PC-3 (cell line): ENCODE data around the gene USP14.

Source experiments
- EZH2 ChIP-seq: fragments of 300-600 bp; sonication (generic); IDR thresholded peaks from one replicate; pipeline ENCODE4 v1.6.1; 2017; ENCODE audit warnings: antibody characterized with exemption, mild to moderate bottlenecking, low read length; ENCODE audit not compliant: unreplicated experiment
- EZH2phosphoT487 ChIP-seq: fragments of 300-600 bp; sonication (generic); IDR thresholded peaks from 2 replicates; pipeline ENCODE4 v1.6.1; 2018; ENCODE audit warnings: mild to moderate bottlenecking, antibody characterized with exemption, low read length, borderline replicate concordance
- TF ChIP-seq, protein P1 (sequence below): fragments of 300-600 bp; sonication (generic); conservative IDR thresholded peaks from 2 replicates; pipeline ENCODE4 v1.5.1; 2017; ENCODE audit warnings: antibody characterized with exemption, low read depth, mild to moderate bottlenecking, low read length

DNA sequence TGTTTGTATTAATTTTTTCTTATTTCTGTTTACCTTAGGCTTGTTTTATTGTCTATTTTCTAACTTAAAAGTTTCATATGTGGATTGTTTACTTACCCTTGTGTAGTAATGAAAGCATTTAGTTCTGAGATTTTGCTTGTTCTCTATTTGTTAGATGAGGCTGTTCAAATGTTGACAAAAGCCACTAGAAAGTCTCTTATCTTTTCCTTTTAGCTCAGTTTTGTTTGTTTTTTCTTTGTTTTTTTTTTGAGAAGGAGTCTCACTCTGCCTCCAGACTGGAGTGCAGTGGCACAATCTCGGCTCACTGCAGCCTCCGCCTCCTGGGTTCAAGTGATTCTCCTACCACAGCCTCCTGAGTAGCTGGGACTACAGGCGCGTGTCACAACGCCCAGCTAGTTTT is 30.9 kb downstream of the USP14 start:
- TF ChIP-seq, protein P1, sequence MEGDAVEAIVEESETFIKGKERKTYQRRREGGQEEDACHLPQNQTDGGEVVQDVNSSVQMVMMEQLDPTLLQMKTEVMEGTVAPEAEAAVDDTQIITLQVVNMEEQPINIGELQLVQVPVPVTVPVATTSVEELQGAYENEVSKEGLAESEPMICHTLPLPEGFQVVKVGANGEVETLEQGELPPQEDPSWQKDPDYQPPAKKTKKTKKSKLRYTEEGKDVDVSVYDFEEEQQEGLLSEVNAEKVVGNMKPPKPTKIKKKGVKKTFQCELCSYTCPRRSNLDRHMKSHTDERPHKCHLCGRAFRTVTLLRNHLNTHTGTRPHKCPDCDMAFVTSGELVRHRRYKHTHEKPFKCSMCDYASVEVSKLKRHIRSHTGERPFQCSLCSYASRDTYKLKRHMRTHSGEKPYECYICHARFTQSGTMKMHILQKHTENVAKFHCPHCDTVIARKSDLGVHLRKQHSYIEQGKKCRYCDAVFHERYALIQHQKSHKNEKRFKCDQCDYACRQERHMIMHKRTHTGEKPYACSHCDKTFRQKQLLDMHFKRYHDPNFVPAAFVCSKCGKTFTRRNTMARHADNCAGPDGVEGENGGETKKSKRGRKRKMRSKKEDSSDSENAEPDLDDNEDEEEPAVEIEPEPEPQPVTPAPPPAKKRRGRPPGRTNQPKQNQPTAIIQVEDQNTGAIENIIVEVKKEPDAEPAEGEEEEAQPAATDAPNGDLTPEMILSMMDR: no peak
- no peak for TF ChIP-seq EZH2
- TF ChIP-seq EZH2phosphoT487: no peak
